Measurements from ENCODE around the gene TTC23.
"Not testable (repeated sequence)": the region's sequence is repeated elsewhere in the genome, so short reads cannot be mapped to it uniquely, and the experiment has no call there.

Gene TTC23

GRCh38 chr15:99117563-99118257 lies 131.7 kb downstream of the TTC23 start:
- no peak for DNase-seq

GRCh38 chr15:99117111-99117510 lies 132.3 kb downstream of the TTC23 start:
- no peak for DNase-seq

DNA sequence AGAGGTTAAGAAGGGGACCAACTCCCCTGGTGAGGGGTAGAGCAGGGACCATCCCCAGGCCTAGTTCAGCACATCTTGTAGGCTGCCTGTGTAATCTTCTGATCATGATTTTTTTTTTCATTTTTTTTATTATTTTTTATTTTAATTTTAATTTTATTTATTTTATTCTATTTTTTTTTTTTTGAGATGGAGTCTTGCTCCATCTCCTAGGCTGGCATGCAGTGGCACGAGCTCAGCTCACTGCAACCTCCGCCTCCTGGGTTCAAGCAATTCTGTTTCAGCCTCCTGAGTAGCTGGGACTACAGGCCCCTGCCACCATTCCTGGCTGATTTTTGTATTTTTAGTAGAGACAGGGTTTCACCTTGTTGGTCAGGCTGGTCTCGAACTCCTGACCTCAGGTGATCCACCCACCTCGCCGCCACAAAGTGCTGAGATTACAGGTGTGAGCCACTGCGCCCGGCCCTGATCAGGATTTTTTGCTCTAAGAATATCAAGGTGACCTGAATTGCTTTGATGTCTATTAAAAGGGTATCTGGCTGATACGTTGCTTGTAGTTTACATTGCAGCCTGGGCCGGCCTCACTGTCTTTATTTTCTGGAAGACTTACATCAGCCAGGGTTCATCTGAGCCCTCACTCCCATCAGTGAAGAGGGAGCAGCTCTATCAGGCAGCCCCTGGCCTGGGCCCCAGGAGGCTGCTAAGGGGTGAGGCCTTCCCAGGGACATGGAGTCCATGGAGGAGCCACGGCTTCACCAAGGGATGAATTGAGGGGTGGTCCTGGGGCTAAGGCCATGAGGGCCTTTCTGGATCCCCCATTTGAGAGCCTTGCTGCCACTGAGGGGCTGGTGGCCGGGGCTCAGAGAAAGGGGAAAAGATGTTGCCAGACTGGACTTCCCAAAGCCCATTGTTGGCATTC lies 133.8 kb downstream of the TTC23 start:
- DNase-seq: no peak

DNA sequence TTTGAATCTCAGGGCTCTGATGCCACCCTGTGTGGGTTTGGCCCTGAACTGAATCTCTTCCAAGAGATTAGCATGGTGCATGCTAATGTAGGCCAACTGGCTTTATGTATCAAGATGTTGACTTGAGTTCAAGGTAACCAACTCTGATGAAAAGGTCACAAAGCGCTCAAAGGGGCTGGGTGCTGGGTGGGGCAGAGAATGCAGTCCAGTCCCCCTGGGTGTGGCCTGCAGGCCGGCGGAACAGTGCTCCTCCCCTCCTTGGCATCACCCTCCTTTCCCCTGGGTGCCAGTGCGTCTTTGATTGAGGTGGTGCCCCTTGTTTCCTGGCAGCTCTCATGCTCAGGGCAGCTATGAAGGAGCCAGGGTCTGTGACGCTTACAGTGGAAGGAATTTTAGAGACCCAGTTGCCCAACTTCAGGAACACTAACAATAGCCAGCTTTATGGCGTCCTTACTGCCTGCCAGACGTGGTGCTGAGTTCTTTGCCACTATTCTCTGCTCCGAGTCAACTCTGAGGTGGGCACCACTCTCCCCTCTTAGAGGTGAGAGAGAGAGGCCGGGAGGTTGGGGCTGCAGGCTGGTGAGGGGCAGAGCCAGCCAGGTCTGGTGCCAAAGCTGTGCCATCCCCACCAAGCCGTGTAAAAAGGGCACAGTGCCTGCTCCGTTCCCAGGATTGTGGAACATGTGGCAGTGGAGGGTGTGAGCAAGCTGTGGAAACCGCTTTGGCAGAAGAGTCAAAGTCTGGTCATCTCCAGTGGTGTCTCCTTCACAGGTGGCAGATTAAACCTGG lies 134.7 kb downstream of the TTC23 start:
- DNase-seq: no peak

GRCh38 chr15:99113547-99114271 lies 135.7 kb downstream of the TTC23 start:
- DNase-seq: no peak

- DNase-seq: not testable (repeated sequence)
Measured at GRCh38 chr15:99111641-99112040, 137.7 kb downstream of the TTC23 start.

- no peak for DNase-seq
Measured at GRCh38 chr15:99110581-99111320, 138.6 kb downstream of the TTC23 start.

- DNase-seq: no peak
Measured at GRCh38 chr15:99110093-99110492, 139.3 kb downstream of the TTC23 start.

- no peak for DNase-seq
Measured at GRCh38 chr15:99109555-99110021, 139.8 kb downstream of the TTC23 start.

- DNase-seq: no peak
Measured at GRCh38 chr15:99108993-99109392, 140.4 kb downstream of the TTC23 start.

- DNase-seq: no peak
Measured at GRCh38 chr15:99106417-99107220, 142.8 kb downstream of the TTC23 start.

- DNase-seq: no peak
Measured at GRCh38 chr15:99105514-99106341, 143.7 kb downstream of the TTC23 start.

DNA sequence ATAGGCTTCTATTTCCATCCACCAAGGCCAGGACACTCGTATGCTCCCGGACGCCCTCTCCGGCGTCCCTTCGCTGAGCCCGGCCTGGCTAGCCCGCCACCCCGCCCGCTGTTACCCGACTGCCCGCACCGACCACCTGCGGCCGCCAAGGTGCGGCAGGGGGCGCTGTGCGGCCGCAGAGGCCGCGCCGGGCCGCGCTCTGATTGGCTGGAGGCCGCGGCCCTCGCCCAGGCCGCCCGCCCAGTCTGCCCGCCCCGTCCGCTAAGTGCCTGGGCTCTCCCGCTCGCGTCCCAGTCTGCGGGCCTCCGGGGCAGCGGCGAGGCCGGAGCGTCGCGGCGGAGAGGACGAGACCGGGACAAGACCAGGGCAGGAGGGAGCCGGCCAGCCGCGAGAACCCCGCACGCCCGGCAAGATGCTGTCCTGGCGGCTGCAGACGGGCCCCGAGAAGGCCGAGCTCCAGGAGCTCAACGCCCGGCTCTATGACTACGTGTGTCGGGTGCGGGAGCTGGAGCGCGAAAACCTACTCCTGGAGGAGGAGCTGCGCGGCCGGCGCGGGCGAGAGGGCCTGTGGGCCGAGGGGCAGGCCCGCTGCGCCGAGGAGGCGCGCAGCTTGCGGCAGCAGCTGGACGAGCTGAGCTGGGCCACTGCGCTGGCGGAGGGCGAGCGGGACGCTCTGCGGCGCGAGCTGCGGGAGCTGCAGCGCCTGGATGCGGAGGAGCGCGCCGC lies 144.4 kb downstream of the TTC23 start, which contains the start of gene SYNM:
Gene SYNM (plus strand): TSS at position 293 of the 726 bp plus-strand sequence. CDS start 120 bp downstream, at position 413.
- peak; percentile 53 for DNase-seq

DNA sequence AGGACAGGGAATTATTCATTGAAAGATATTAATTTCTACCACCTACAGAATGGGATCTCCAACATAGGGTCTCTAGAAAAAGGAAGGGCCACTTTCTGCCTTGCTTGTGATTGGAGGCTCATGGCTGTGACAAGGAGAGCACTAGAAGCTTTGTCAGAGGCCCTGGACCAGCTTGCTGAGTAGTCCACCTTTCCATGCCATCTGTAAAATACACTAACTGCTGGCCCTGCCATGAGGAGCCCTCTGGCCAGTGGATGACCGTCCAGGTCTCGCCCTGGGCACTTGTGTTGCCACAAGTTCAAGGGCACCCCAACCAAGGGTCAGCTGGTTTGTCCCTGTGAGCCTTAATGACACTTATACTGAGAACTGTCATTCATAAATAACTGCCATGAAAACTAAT lies 146.1 kb downstream of the TTC23 start:
- no peak for DNase-seq

- no peak for DNase-seq
Measured at GRCh38 chr15:99102332-99103235, 146.8 kb downstream of the TTC23 start.

DNA sequence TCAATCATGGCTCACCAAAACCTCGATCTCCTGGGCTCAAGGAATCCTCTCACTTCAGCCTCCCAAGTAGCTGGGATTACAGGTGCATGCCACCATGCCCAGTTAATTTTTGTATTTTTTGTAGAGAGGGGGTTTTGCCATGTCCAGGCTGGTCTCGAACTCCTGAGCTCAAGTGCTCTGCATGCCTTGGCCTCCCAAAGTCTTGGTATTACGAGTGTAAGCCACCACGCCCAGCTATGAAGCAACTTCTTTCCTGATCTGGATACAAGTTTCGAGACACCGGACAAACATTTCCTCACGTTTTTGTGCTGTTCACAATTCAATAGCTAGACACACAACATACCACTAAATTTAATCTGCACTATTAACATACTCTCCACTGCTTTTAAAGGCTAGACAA lies 147.9 kb downstream of the TTC23 start:
- DNase-seq: no peak

DNA sequence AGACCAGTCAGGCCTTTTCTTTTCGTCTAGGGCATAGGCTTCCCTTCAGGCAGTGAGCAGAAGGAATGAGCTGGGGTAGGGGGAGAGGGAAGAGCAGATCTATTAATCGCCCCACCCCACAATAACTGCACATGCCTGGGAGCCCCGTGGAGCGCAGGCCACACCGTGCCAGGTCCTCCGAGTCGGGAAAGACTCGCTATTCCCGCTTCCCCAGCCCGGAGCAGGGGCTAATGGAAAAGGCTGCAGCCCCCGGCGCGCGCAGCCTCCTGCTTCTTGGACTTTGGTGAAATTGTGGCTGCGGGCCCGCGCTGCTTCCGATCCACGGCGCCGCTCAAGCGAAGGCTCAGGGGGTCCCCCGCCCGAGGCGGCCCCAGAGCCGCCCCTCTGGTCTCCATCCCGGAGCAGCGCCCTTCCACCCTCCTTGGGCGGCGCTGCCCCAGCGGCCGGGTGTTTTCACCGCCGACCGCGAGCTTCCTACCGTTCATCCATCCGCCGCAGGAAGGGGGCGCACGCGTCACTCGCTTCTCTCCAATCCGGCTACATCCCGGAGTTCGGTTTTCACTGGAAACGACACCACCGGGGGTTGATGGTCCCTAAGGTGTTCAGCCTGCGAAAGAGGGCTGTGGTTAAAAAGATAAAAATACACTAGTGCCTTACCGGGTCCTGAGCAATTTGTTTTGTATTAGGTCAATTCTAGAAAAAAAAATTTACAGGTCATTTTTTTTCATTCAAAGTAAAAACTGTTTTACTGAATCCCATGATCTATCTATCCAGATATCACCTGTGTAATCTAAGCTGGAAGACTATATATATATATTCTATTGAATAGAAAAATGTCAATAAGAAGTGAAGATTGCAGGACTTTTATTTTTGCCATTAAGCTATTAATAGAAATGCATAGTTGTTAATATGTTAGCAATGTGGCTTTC lies 148.9 kb downstream of the TTC23 start:
- DNase-seq: peak; percentile 44
